ENCODE results near the gene KIAA0930.

DNA sequence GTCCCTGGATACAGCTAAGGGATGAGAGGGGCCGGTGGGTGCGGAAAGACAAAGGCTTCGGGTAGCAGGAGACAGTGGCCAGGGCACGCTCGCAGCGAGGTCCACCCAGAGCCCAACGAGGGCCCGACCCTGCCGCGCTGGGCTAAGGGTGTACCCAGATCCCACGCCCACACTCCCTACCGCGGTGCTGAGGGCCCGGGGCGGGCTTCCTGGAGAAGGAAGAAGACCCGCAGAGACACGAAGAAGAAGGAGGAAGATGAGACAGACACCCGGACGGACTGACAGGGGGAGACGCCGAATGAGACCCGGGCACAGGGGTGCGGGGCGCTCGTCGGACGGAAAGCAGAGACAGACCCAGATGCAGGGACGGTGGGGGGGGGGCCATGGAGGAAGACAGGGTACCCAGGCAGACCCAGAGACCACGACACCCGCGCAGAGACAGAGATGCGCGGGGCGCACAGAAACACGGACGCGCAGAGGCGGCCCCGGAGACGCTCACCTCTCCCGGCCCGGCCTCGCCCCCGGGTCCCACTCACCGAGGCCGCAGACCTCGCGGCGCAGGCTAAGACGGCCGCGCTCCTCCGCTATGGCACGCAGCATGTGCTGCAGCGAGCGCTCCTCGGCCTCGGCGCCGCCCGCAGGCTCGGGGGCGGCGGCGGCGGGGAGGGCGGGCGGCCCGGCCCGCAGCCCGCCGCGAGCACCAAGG lies 437 bp downstream of the KIAA0930 start:
- TF ChIP-seq CTCF (conservative IDR thresholded peaks at IDR 0.05; ENCODE audit: low read depth in 2 of 2) (no peak), POLR2AphosphoS5 (IDR thresholded peaks at IDR 0.05; ENCODE audit: low read depth) (no peak), REST (IDR thresholded peaks at IDR 0.05; ENCODE audit: unreplicated experiment) (no peak), EZH2 (IDR thresholded peaks at IDR 0.05; ENCODE audit: low read depth, unreplicated experiment) (no peak)

Data from GM23338 (cell line).